ENCODE data around the gene SPTLC3. TPM values are rescaled to one million over a fixed set of nuclear protein-coding genes. Genes with fewer than 3 reads are reported as not detected.
A peak's percentile ranks its signal among the peaks of the same experiment; 100 is the strongest.

The SPTLC3 gene
- total and polyA plus RNA-seq, 2 of the 13 experiments (the other 11 are each of a cell fraction or from before 2014, with no cell fraction given), result 20.5 to 95.6 TPM

GRCh38 chr20:13058666-13059389 is 50.1 kb downstream of the SPTLC3 start (continued):
- TF ChIP-seq ZBTB44 (CRISPR knock-in tag; IDR thresholded peaks at IDR 0.05), result no peak
- no peak for TF ChIP-seq ZNF33A (CRISPR knock-in tag; IDR thresholded peaks at IDR 0.05; ENCODE audit: borderline replicate concordance)
- TF ChIP-seq ELK4 (CRISPR knock-in tag; IDR thresholded peaks at IDR 0.05; ENCODE audit: borderline replicate concordance), result no peak
- no peak for TF ChIP-seq THAP9 (CRISPR knock-in tag; IDR thresholded peaks at IDR 0.05; ENCODE audit: borderline replicate concordance)
- TF ChIP-seq NFKB2 (CRISPR knock-in tag; IDR thresholded peaks at IDR 0.05; ENCODE audit: borderline replicate concordance), result no peak
- no peak for TF ChIP-seq KDM5B (CRISPR knock-in tag; IDR thresholded peaks at IDR 0.05; ENCODE audit: borderline replicate concordance)
- TF ChIP-seq ZNF383 (CRISPR knock-in tag; IDR thresholded peaks at IDR 0.05; ENCODE audit: borderline replicate concordance), result no peak
- no peak for TF ChIP-seq CREBL2 (CRISPR knock-in tag; IDR thresholded peaks at IDR 0.05; ENCODE audit: borderline replicate concordance)
- 0 out of 4 replicates have a peak, but pooled peaks of 1 of the 2 experiments have one; percentile 36 for TF ChIP-seq ATF4 (CRISPR knock-in tag; IDR thresholded peaks at IDR 0.05)
- no peak for TF ChIP-seq MAFG (CRISPR knock-in tag; IDR thresholded peaks at IDR 0.05)
- TF ChIP-seq TRIM24 (CRISPR knock-in tag; IDR thresholded peaks at IDR 0.05), result no peak
- no peak; the same call in 1 of the 2 replicates for TF ChIP-seq ZNF569 (CRISPR knock-in tag; IDR thresholded peaks at IDR 0.05; ENCODE audit: borderline replicate concordance)
- TF ChIP-seq AGO1 (IDR thresholded peaks at IDR 0.05; ENCODE audit: low read depth, low read length, poor library complexity, severe bottlenecking), result no peak
- no peak; the same call in 1 of the 2 replicates for TF ChIP-seq ZNF652 (CRISPR knock-in tag; IDR thresholded peaks at IDR 0.05; ENCODE audit: borderline replicate concordance, low read depth)
- no peak for TF ChIP-seq ZNF770 (CRISPR knock-in tag; IDR thresholded peaks at IDR 0.05)
- peak; percentile 75 to 97; a peak in 3 of 4 replicates for TF ChIP-seq EP300 (IDR thresholded peaks at IDR 0.05; ENCODE audit: low read depth in 2 of 2, low read length in 2 of 2)
- peak; percentile 94 for TF ChIP-seq EP300 (CRISPR knock-in tag; IDR thresholded peaks at IDR 0.05; ENCODE audit: borderline replicate concordance)
